Stimulated activated CD4-positive, alpha-beta T cell treated with anti-CD3 and anti-CD28 coated beads, Interleukin-1b, Interleukin-23, amount 100 ng/mL, for 1 hour (primary cell): Measurements from ENCODE around the gene NOL4L.
"Not testable (repeated sequence)": the region's sequence is repeated elsewhere in the genome, so short reads cannot be mapped to it uniquely, and the experiment has no call there.

ENCODE experiments used
- DNase-seq, 2 donors: peaks; one replicate each; pipeline ENCODE4 v3.0.0-alpha.2; 2020; ENCODE audit warnings: low read depth in 2 of 2

Gene NOL4L

GRCh38 chr20:32470025-32470861 lies 114.9 kb downstream of the NOL4L start:
- DNase-seq, result no peak

- DNase-seq, result no peak
Observed at GRCh38 chr20:32468860-32469259, 116.3 kb downstream of the NOL4L start.

DNA sequence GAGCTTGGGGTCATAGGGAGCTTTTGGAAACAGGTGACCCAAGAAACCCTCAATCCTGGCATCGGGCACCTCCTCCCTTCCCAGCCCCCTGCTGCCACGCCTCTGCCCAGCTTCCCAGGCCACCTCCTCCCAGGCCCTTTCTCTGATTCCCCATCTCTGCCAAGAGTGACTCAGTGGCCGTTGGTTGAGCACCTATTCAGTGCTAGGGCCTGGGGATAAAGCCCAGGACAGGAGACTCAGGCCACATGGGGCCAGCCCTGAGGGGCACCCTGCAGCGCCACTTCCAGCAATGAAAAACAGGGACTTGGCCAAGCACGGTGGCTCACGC lies 116.9 kb downstream of the NOL4L start:
- no peak for DNase-seq

DNA sequence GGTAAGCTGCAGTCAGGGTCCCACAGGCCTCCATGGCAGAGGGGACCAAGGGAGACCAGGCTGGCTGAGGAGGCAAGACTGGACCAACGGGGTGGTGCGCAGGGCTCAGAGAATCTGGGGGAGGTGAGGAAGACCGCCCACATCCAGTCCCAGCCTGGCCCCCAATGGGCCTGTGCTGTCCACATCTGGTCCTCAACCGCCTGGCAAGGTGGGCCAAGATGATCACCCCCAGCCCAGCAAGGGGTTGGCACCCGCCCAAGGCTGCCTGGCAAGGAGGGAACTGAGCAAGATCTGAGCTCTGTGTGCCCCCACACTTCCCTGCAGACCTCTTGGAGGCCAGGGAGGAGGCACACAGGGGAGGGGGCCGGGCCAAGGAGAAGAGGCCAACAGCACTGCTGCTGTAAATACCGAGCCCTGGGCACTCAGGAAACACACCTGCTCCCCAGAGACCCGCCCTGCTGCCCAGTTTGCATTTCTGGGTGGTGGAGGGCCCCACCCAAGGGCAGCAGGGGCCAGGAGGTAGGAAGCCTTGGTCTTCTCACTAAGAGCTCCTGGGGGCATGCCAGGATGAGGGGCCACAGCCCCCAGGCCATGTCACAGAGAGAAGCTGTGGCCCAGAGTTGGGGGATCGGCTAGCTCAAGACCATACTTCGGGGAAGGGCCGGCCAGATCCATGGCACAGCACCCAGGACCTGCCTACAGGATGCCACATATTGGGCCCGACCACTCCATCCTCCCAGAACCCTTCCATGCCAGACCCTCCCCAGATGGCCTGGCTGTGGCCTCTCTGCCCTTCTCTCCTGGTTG lies 117.4 kb downstream of the NOL4L start:
- no peak for DNase-seq

- DNase-seq, result no peak
Observed at GRCh38 chr20:32466739-32467505, 118.2 kb downstream of the NOL4L start.

DNA sequence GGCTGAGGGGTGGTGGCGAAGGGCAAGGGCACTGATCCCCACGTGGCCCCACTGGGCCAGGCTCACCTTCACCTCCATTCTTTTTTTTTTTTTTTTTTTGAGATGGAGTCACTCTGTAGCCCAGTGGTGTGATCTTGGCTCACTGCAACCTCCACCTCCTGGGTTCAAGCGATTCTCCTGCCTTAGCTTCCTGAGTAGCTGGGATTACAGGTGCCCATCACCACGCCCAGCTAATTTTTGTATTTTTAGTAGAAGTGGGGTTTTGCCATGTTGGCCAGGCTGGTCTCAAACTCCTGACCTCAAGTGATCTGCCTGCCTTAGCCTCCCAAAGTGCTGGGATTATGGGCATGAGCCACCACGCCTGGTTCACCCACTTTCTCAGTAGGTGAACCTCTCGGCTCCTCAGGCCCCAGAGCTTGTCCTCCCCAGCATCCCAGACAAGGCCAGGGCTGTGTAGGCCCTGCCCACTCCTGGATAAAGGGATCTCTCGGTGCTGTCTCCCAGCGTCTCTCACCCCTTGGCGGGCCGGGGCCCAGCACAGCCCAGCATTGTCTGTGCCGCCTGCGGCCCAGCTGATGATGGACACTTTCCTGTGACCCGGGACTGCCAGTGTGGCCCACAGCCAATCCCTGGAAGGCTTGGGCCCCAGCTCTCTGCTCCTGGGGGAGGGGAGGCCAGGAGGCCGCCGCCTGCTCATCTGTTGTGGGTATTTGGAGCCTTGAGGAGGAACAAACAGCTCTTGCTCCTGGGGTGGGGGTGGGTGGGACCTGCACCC lies 119.0 kb downstream of the NOL4L start:
- DNase-seq, result not testable (repeated sequence)

DNA sequence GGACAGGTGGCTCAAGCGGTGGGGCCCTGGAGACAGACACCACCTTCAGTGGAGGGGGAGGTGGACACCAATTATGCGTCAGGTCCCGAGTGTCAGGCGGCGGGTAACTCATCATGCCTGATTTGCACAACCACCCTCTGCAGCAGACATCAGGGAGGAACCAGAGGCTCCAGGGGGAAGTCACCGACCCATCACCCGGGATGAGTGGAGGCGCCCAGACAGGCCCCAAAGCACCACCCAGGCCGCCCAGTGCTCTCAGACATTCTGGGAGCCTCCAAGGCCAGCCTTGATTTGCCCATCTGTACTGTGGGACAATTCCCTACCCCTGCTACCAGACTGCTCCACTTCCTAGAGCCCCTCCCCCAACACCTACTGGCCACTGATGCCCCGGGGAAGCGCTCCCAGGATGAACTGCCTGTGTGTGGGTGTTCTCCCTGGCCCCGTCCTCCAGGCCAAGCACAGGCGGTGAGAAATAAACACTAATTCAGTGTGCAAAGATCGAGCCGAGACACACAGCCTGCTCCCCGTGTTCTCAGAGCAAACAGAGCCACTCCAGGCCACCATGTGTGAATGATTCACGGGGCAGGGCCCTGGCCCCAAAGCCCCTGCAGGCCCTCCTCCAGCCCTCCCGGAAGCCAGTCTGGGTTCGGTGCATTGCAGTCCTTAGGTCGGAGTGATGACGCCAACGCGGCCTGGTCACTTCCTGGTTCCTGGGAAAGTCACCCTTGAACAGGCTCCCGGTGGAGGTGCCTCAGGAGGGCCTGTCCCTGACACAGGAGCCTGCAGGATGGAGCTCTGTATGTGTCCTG lies 119.8 kb downstream of the NOL4L start:
- no peak for DNase-seq

DNA sequence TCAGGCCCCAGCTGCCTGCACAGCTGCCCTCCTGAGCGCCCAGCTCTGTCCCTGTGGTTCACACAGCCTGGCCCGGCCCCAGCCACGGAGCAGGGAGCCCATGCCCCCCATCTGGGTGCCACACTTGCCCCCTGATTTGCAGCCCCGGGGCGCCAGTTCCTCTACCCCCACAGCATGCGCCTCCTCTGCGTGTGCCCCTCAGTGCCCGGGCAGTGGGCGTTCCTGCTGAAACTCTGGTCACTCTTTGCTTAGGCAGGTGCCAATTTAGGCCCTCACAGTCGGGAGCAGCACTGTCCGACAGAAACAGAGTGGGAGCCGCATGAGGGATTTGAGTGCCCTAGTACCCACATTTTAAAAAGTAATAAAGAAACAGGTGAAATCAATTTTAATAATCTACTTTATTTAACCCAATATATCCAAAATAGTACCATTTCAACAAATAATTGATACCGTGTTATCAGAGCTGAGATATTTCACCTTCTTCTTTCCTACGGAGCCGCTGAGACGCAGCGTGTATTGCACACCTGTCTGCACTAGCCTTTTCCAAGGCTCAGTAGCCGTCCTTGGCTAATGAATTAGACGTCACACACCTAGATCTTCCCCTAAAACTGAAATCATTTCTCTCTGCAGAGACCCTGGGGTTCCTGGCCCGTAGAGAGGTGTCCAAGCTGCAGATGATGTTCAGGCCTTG lies 120.6 kb downstream of the NOL4L start:
- DNase-seq, result no peak

DNA sequence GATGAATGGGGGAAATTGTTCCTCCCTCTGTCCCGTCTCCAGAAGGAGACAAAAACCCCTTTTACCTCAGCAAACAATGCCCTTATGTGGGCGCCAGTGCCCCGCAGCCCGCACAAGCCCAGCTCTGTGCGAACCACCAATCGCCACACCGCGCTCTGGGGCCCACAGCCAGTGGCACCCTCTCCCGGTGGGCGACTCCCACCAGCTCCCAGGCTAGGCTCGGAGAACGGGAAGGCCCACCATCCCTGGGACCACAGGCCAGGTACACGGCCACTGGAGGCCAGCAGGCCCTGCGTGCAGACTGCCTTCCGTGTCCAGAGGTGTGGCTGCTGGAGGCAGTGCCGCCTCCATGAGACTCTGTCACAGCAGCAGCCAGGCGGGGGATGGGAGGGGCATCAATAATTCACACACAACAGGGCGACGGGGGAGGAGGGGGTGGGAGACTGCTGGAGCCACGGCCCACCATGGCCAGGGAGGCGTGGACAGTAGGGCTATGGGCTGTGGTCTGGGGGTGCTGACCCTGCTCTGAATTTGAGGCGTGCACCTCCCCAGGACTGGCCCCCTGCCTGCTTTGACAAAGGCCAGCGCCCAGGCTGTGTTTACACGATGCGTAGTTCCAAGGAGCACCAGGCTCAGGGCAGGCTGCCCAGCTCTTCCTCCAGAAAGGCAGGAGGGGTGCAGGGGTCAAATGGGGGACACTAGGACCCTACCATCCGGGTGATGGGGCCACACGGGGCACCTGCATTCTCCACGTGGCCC lies 121.3 kb downstream of the NOL4L start:
- DNase-seq, result no peak

DNA sequence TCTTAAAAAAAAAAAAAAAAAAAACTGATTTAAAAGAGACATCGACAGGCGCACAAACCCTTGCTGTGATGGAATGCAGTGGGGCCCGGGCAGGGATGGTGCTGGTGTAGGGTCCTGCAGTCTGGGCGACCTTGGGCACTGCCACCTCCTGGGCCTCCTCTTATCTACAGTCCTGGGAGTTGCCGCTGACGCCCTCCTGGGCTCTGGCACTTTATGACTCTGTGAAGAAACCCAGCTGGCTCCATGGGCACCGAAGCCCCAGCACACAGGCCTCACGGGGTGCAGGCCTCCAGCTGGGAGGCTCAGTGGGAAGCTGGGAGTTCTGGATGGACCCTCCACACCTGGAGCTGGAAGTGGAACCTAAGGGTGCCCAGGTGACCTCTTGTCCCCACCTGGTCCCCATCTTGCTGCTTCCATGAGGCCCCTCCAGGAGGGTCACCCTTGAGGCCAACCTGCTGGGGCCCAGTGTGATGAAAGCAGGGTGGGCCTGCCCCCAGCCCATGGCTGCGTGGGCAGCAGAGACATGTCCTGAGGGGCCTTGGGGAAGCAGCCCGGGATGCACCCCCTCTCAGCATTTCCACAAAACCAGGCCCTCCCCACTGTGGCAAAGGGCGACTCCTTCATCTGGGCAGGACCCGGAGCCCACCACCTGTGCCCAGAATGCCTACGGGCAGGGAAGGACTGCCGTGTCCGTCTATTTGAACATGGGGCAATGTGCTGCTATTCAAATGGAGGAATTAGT lies 122.1 kb downstream of the NOL4L start:
- no peak for DNase-seq

DNA sequence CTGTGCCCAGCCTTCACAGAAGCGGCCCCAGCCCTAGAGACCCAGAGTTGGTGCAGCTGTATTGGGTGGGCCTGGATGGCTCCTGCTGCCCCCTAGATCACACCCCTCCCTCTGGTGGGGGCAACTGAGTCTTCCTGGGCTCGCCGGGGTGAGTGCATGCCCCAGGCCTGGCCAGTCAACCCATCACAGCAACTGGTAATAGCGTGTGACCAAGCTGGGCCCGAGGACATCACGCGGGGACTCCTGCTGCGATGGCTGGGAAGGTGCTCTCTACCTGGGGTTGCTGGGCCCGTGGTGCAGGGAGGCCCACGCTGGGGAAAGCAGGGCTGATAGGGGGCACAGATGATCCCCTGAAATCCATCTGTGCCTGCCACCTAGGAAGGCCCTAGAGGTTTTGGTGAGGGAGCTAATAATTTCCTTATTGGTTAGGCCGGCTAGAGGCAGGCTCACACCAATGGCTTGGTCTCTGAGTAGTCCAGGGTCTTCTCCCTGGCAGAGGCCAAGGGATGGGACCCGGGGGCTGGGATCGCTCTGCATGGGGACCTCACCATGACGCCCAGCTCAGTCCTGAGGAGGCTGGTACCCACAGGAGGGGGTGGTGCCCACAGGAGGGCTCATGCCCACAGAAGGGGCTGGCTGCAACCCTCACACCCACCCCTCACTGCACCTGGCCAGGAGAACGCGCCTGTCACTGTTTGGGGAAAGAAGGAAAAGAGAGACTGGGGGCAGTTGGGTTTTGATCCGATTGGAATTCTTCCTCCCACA lies 123.1 kb downstream of the NOL4L start:
- DNase-seq, result no peak

DNA sequence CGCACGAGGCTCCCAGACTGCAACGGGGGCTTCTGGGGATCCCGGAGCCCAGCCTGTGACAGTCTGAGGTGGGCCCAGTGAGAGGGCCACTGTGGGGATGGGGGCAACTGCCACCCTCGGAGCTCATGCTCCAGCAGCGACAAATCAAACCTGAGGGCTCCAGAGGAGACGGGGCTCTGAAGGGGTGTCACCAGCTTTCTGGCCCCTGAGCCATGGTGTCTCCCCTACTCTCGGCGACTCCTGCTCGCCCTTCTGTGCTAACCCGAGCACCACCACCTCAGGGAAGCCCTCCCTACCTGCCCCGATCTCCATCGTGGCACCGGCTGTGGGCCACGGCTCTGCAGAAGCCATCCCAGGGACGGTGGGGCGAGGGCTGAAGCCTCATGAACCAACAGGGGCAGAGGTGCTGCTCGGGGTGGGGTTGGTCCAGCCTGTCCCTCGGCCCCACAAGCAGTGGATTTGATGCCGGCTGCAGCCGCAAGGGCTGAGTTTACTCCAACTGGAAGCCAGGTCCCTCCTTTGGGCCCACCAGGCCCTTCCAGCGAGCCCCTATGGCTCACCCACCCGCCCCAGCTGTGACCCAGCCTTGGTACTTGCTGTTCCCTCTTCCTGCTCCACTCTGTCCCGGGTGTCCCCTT lies 124.3 kb downstream of the NOL4L start:
- DNase-seq, result no peak

GRCh38 chr20:32460231-32460630 lies 124.9 kb downstream of the NOL4L start:
- no peak for DNase-seq

DNA sequence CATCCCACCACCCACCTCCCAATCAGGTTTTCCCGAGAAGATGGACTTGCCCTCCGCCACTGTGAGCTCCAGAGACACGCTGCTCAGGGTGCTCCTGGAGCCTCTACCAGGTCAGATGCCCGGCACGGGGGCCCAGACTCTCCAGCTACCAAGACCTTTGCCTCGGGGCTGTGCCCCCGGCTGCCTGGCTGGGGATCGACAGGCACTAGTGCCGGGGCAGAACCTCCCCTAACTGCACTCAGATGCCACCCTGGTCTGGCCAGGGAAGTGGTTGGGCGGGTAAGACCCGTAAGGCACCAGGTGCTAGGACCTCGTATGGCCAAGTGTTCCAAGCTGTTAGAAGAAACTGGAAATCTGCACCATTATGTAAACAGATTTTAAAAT lies 126.3 kb downstream of the NOL4L start:
- no peak for DNase-seq

DNA sequence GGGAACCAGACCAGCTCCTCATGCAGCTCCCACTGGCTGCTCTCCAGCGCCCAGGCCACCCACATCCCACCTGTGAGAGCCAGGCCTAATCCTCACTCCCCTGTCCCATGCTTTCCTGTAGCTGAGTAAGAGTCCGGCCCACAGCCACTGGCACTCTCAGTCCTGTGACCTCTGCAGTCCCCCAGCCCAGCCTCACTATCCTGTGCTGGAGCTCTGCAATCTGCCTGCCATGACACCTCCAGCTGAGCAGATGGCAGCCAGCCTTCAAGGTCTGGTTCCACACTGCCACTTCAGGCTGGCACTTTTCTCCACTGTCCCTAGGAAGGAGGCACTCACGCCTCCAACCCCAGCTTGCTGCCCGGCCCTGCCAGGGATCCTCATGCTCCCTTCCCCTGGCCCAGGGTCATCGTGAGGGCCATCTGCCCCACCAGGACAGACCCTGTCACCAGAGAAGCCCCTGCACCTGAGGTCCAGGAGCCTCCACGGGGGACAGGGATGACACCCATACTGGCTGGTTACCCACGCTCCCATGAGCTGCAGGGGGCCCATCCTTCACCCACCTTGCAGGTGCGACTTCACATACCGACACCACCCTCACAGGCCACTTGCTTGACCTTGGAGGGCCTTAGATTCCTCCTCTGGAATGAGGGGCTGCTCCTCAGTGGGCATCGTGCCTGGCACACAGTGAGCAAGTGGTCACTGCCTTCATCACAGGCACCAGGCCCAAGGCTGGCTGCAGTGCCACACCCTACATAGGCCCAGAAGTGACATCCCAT lies 126.9 kb downstream of the NOL4L start:
- no peak for DNase-seq

DNA sequence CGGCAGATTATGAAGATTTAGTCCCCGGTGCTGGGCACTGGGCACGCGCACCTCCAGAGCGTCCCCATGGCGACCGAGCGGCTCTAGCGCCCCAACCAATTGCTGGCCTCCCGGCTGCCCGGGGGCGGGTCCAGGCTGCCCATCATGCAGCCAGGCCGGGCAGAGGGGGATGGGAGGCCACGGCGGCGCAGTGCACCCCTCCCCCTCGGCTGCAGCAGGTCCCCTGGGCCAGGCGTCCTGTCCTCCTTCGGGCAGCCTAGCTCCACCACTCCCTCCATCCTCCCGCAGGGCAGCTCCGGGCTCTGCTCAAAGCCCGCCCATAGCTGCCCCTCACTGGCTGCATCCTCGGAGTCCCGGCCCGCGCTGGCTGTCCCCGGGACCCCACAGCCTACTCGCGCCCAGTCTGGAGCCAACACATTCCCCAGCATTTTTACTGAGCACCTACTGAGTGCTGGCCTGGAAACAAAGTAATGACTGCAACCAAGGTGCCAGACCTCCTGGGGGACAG lies 127.6 kb downstream of the NOL4L start:
- no peak for DNase-seq
